NCI-H1092 treated with DMSO at 0.1 percent for 48 hours (cell line): ENCODE measurements around the gene MDC1.
A peak's percentile ranks its signal among the peaks of the same experiment; 100 is the strongest.

ENCODE experiments used
- DNase-seq: peaks from one replicate; lab custom pipeline; 2025; lab: John Stamatoyannopoulos, UW

The MDC1 gene

GRCh38 chr6:30748851-30749540 lies 31.9 kb upstream of the MDC1 start:
- no peak for DNase-seq

DNA sequence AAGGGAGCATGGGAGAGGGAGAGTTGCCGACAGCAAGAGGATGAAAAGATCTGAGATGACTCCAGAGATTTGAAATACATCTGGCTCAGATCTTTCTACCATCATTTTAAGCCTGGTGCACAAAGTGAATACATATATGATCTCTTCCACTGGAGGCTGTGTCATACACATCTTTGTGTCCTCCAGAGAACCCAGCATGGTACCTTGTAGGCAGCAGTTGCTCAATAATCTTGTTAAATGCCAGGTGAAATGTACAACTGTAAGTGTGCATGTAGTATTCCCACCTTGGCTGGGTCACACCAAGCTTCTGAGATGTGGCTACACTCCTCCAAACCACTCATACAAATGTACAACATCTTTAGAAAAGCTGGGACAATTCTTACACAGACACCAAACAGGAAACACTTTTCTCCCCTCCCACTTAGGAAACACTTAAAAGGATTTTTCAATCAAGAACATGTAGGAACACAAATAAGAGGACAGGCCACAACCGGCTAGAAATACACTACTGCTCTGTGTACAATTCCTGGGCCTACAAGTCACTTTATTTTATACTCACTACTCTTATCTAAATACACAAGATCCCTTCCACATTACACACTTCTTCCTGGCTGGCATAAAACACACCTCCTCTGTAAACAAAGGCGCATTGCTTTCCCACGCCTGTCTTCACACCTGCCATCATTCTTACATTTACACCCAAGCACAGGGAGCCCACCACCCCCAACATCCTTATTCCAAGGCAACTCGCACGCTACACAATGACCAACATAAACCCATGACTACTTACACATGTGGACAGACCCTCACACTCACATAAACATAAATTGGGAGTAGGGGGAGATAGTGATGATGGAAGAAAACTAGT lies 31.1 kb upstream of the MDC1 start:
- DNase-seq, result no peak

- no peak for DNase-seq
Observed at GRCh38 chr6:30747300-30747687, 30.2 kb upstream of the MDC1 start.

DNA sequence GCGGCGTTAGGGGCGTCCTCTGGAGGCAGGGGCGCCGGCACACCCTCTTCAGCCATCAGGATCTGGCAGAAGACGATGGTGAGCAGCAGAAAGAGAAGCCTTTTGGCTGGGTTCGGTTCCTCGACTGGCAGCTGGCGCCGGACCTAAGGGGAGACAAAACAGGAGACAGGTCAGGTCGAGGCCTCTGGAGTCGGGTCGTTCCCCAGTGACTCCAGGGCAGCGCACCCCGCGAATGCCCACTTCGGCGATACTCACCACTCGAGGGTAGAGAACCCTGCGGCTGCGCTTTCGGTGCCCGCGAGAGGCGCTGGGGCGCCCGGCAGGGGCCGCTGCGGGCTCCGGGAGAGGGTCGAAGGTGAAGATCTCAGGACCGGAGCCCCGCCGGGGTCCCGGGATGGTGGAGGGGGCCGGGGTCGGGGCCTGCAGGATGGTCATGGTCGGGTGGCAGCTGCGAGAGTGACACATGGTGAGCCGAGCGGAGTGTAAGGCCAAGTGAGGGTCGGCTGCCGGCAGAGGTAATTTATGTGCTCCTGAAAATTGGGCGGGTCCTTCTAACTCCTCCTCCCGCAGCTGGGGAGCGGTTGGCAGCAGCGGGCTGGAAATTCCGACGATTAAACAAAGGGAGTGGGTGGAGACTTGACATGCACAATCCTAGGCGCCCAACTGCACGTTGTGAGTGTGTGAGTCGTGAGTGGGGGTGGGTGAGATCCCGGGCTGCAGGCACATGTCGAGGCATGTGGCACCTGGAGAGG lies 27.1 kb upstream of the MDC1 start, which contains the start of gene IER3:
IER3 (minus strand) TSS at position 494 of the 752 bp plus-strand sequence; CDS start at position 465, 29 bp downstream.
- no peak for DNase-seq

- DNase-seq, result no peak
Observed at GRCh38 chr6:30743099-30744053, 26.3 kb upstream of the MDC1 start.

DNA sequence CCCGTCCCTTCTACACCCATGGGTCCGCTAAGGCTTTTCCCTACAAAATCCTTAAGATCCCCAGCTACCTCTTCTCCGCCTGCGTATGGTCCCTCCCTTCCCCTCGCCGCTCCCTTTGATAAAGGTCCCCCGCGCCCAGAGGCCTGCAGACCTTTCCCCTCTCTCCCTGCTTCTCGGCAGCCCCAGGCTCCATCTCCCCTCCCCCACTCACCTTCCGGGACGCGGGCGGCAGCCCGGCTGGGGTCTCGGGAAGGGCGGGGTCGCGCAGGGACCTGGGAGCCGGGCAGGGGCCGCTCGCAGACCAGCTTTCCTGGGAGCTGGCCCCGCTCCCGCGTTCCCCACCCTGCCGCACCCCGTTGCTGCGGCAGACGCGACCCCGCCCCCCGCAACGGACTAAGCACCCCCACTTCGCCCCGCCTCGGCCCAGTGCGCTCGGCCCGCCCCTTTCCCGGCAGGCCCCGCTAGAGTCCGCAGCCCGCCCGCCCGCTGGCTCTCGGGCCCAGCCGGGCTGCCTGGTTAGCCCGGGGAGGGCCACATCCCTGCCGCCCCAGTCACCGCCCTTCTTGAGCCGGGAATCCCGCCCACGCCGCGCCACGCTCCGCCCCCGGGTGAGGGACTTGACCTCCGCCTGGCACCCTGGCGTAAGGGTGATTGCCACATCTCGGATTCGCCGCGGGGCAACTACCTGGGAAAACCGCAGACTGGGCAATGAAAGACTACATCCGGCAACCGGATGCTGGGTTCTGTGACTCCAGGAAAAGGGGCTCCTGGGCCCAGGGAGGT lies 25.4 kb upstream of the MDC1 start, which contains the start of gene FLOT1:
FLOT1 (minus strand) TSS at position 372 of the 783 bp plus-strand sequence. CDS start 498 bp downstream, outside the sequence.
- DNase-seq, result peak; percentile 47

- DNase-seq, result no peak
Observed at GRCh38 chr6:30741789-30742315, 24.8 kb upstream of the MDC1 start.

DNA sequence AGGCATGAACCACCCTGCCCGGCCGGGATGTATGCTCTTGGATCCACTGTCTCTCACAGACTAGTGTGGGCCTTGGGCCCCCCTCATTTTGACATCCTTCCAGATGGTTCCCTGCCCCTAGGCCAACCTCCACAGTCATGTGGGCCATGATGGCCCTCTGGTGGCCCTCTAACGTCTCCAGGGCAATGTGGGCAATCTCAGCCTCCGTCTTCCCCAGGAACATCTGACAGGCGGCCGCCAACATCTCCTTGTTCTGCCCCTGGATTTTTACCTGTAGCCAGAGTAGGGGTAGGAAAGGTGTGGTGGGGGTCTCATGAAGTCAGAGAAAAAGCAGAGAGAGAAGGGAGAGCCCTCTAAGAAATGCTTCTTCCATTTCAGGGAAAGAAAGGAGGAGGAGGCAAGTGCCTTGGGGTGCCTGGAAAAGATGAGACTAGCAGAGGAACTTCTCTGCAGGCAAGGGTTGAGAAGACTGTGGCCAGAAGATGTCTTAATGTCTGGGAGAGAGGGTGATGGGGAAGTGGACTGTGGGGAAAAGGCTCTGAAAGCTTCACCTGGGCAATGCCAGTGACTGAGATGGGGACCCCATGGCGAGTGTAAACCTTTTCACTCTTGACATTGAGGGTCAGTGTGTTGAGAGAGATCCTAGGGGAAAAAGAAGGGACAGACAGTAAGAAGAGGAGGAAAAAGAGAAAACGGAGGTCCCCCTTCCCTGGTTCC lies 24.1 kb upstream of the MDC1 start:
- no peak for DNase-seq

DNA sequence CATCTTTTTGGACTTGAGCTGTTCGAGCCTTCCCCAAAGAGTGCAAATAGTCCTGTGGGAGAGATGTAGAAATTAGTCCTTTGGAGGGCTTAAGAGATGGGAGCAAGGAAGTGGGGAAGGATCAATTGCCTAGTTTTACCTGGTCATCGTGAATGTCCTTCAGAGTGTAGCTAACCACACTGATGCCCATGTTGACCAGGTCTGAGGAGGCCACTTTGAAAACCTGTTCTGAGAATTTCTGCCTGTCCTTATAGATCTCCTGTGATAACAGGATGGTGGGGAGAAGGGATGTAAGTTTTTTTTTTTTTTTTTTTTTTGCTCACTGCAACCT lies 23.4 kb upstream of the MDC1 start:
- no peak for DNase-seq

DNA sequence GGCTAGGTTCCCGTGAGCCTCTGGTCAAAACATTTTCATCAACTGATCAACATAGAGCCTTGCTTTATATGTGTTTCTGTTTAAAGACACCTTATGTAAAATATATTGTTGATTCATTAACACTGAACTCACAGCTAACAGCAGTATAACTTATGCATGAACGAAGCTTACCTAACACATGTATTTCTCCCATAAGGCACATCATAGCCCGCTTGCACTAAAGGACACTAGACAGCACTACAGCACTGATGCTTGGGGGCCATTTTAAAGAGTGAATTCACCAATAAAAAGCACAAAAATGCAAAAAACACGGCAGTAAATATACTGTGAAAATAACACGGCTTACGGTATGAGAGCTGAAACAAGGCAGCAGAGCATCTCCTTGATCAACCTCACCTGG lies 21.5 kb upstream of the MDC1 start:
- no peak for DNase-seq

GRCh38 chr6:30735668-30736314 lies 18.7 kb upstream of the MDC1 start:
- no peak for DNase-seq

GRCh38 chr6:30732237-30732943 lies 15.3 kb upstream of the MDC1 start:
- DNase-seq, result no peak

DNA sequence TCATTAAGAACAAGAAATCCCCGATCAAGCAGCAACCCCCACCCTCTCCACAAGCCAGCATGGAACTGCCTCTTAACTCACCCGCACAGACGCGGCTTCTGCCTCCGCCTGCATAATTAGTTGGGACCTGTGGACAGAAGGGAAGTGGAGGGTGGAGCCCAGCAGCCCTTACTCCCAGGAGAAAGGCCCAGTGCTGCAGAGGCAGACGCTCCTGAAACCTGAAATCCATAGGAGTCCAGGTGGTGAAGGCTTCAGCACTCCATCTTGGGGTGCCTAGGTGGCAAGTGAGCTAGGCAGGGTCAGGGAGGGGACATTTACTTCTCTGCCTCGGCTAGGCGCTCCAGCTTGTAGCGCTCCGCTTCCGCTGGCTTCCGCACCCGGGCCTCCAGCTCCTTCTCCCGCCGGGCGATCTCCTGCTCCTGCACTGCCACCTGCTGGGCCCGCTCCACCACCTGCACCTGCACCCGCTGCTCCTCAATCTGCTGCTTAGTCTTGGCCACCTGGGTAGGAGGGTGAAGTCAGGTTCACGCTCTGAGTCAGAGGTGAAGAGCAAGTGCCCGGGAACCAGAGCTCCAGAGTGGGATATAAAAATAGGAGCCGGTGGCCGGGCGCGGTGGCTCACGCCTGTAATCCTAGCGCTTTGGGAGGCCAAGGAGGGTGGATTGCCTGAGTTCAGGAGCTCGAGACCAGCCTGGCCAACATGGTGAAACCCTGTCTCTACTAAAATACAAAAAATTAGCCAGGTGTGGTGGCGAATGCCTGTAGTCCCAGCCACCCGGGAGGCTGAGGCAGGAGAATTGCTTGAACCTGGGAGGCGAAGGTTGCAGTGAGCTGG lies 13.7 kb upstream of the MDC1 start:
- peak; percentile 69 for DNase-seq

DNA sequence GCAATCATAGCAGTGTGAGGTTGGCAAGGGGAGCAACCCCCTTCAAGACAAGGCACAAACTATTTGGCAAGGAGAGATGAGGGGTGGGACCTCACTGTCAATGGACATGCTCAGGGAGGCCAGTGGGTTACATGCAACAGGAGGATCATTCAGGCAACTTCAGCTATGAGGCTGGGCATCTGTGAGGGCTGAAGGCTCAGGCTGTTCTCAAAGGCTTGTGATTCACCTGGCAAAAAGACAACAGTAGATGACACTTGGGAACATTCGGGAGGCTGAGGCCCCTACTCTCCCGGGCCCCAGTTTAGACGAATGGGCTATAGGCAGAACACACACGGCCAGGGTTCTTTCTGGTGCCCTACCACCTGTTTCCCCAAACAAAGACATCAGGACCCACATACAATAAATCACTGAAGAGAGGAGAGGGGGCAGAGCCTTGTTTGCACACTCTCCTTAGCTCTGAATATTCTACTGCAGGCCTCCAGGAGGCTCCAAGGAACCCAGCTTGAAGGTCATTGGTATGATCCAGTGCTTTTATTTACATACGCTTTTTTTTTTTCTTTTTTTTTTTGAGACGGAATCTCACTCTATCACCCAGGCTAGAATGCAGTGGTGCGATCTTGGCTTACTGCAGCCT lies 11.0 kb upstream of the MDC1 start:
- DNase-seq, result no peak

DNA sequence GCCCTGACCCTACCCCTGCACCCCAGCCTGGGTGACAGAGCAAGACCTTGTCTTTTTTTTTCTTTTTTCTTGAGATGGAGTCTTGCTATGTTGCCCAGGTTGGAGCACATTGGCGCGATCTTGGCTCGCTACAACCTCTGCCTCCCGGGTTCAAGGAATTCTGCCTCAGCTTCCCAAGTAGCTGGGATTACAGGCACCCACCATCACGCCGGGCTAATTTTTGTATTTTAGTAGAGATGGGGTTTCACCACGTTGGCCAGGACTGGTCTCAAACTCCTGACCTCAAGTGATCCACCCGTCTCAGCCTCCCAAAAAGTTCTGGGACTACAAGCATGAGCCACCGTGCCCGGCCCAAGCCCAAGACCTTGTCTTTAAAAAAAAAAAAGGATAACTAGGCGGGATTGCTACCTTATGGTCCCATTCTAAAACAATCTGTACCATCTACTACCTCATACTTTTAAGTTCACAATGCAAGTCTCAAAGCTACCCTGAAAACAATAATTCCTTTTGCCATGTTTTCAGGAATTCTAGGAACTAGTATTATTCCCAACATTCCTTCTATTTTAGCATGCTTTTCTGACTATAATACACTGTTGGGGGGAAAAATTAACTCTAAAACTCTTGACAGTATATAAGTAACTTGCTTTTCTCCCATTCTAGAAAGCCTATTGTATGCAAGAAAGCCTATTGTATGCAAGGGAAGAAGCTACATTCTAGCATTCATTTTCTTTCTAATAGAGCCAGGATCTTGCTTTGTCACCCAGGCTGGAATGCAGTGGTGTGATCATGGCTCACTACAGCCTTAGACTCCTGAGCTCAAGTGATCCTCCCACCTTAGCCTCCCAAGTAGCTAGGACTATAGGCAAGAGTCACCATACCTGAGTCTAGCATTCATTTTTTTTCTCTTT lies 9.7 kb upstream of the MDC1 start:
- DNase-seq, result no peak
